Activated T-helper 1 cell treated with anti-CD3 and anti-CD28 coated beads, Interleukin-12 subunit alpha, Interleukin-12 subunit beta, Interleukin-2, Interleukin-4 antibody, amounts not matched to agents 30 ng/mL and 10 ng/mL and 1 ng/mL, durations not matched to agents 14 hours and 24 hours and 36 hours (primary cell): ENCODE data around the gene MKRN2OS. TPM values are rescaled to one million over a fixed set of nuclear protein-coding genes. Genes with fewer than 3 reads are reported as not detected.

ENCODE experiments used
- DNase-seq: peaks from one replicate; pipeline ENCODE4 v3.0.0; 2021; ENCODE audit warnings: low spot score
- H3K27ac Mint-ChIP-seq: one replicate; pipeline ENCODE4 v1.8.0; 2021; ENCODE audit warnings: mild to moderate bottlenecking, mixed read lengths
- H3K27me3 Mint-ChIP-seq: one replicate; pipeline ENCODE4 v1.8.0; 2022; ENCODE audit warnings: mild to moderate bottlenecking, moderate library complexity, mixed read lengths; ENCODE audit not compliant: insufficient read depth
- H3K36me3 Mint-ChIP-seq: one replicate; pipeline ENCODE4 v1.8.0; 2021; ENCODE audit warnings: low read depth, mixed read lengths
- H3K4me1 Mint-ChIP-seq: one replicate; pipeline ENCODE4 v1.8.0; 2021; ENCODE audit warnings: low read depth, mixed read lengths
- H3K4me3 Mint-ChIP-seq: one replicate; pipeline ENCODE4 v1.8.0; 2021; ENCODE audit warnings: mild to moderate bottlenecking, moderate library complexity, mixed read lengths
- H3K9me3 Mint-ChIP-seq: one replicate; pipeline ENCODE4 v1.8.0; 2021; ENCODE audit warnings: mixed read lengths
- intact Hi-C: fragments of 100-400 bp; cut with micrococcal nuclease; formaldehyde crosslinking; loops from one replicate; pipeline ENCODE4 v1.15.1; 2024
- total RNA-seq: library from RNA; stranded (reverse); gene quantifications from 2 replicates; pipeline ENCODE4 v1.2.3, GENCODE V29; 2022

Gene MKRN2OS
- total RNA-seq, 1 donor from 2014 or later: not detected

- Mint-ChIP-seq H3K9me3 (no peaks in the 10 kb centered on the region), H3K27ac (no peak overlapping the region), H3K36me3 (peaks cover 27% of the 10 kb centered on the region), H3K4me3 (no peak overlapping the region), H3K4me1 (no peaks in the 10 kb centered on the region), H3K27me3 (no peaks in the 10 kb centered on the region)
- intact Hi-C loops: no loop called here
- no peak for DNase-seq
Observed at GRCh38 chr3:12501360-12502020, 43.8 kb downstream of the MKRN2OS start.

GRCh38 chr3:12499474-12499873 lies 45.8 kb downstream of the MKRN2OS start:
- no peaks in the 10 kb centered on the region for H3K27me3 Mint-ChIP-seq
- H3K9me3 Mint-ChIP-seq: no peaks in the 10 kb centered on the region
- H3K27ac Mint-ChIP-seq: no peak overlapping the region
- intact Hi-C loops: no loop called here
- no peak for DNase-seq
- H3K36me3 Mint-ChIP-seq: peaks cover 22% of the 10 kb centered on the region
- no peak overlapping the region for H3K4me3 Mint-ChIP-seq
- no peaks in the 10 kb centered on the region for H3K4me1 Mint-ChIP-seq

- DNase-seq: no peak
- Mint-ChIP-seq H3K4me1 (no peaks in the 10 kb centered on the region), H3K27ac (no peak overlapping the region), H3K36me3 (peaks cover 19% of the 10 kb centered on the region), H3K9me3 (no peaks in the 10 kb centered on the region), H3K27me3 (no peaks in the 10 kb centered on the region), H3K4me3 (no peak overlapping the region)
- intact Hi-C loops: no loop called here
Observed at GRCh38 chr3:12496453-12496761, 48.9 kb downstream of the MKRN2OS start.

GRCh38 chr3:12495749-12496452 lies 49.4 kb downstream of the MKRN2OS start:
- no peak overlapping the region for H3K4me3 Mint-ChIP-seq
- intact Hi-C loops: no loop called here
- no peaks in the 10 kb centered on the region for H3K4me1 Mint-ChIP-seq
- no peaks in the 10 kb centered on the region for H3K27me3 Mint-ChIP-seq
- DNase-seq: no peak
- H3K36me3 Mint-ChIP-seq: peaks cover 21% of the 10 kb centered on the region
- H3K9me3 Mint-ChIP-seq: no peaks in the 10 kb centered on the region
- no peak overlapping the region for H3K27ac Mint-ChIP-seq

GRCh38 chr3:12490547-12490946 lies 54.8 kb downstream of the MKRN2OS start:
- Mint-ChIP-seq H3K4me1 (peaks cover 13% of the 10 kb centered on the region), H3K4me3 (no peak overlapping the region), H3K36me3 (peaks cover 29% of the 10 kb centered on the region), H3K27me3 (no peaks in the 10 kb centered on the region), H3K27ac (no peak overlapping the region), H3K9me3 (no peaks in the 10 kb centered on the region)
- intact Hi-C loops: no loop called here
- DNase-seq: no peak

GRCh38 chr3:12489832-12490231 lies 55.5 kb downstream of the MKRN2OS start:
- H3K4me3 Mint-ChIP-seq: no peak overlapping the region
- peaks cover 20% of the 10 kb centered on the region for H3K4me1 Mint-ChIP-seq
- H3K27me3 Mint-ChIP-seq: no peaks in the 10 kb centered on the region
- intact Hi-C loops: loop anchor here (10.0 kb wide), 4 partner anchors 485 to 1215 kb away; partner anchors contain the start of genes ATG7 and SYN2
- H3K27ac Mint-ChIP-seq: no peak overlapping the region
- no peak for DNase-seq
- peaks cover 29% of the 10 kb centered on the region for H3K36me3 Mint-ChIP-seq
- no peaks in the 10 kb centered on the region for H3K9me3 Mint-ChIP-seq

Other genes starting within 250 kb of the MKRN2OS start
- 33.4 and 33.5 TPM in 2 replicates for gene TSEN2, start 61.0 kb downstream of the MKRN2OS start, total RNA-seq
- gene MKRN2, start 11.6 kb upstream of the MKRN2OS start, total RNA-seq: 28.5 and 28.6 TPM in 2 replicates
- gene RAF1, start 118.6 kb upstream of the MKRN2OS start, total RNA-seq: 91.0 and 91.6 TPM in 2 replicates
- not detected in 2 replicates for gene TMEM40, start 213.8 kb upstream of the MKRN2OS start, total RNA-seq